ENCODE data around the gene MXI1. TPM values are rescaled to one million over a fixed set of nuclear protein-coding genes. Genes with fewer than 3 reads are reported as not detected.

The MXI1 gene
- total RNA-seq, 2 experiments from 2014 or later = 24.4 to 26.7 TPM

GRCh38 chr10:110218632-110219031, 11.2 kb downstream of the MXI1 start:
- no peak overlapping the region for H3K27ac Mint-ChIP-seq
- H3K4me3 Mint-ChIP-seq = no peak overlapping the region
- DNase-seq = no peak
- no peaks in the 10 kb centered on the region for H3K36me3 Mint-ChIP-seq
- peaks cover 35% of the 10 kb centered on the region for H3K4me1 Mint-ChIP-seq
- peaks cover 8% of the 10 kb centered on the region for H3K27me3 Mint-ChIP-seq
- H3K9me3 Mint-ChIP-seq = no peaks in the 10 kb centered on the region

- peaks cover 37% of the 10 kb centered on the region for H3K4me1 Mint-ChIP-seq
- H3K36me3 Mint-ChIP-seq = no peaks in the 10 kb centered on the region
- H3K9me3 Mint-ChIP-seq = no peaks in the 10 kb centered on the region
- H3K4me3 Mint-ChIP-seq = no peak overlapping the region
- H3K27ac Mint-ChIP-seq = no peak overlapping the region
- DNase-seq = no peak
- peaks cover 12% of the 10 kb centered on the region for H3K27me3 Mint-ChIP-seq
Observed at GRCh38 chr10:110219884-110220283, 12.5 kb downstream of the MXI1 start.

GRCh38 chr10:110220398-110220797, 13.0 kb downstream of the MXI1 start:
- Mint-ChIP-seq H3K27ac (no peak overlapping the region), H3K9me3 (no peaks in the 10 kb centered on the region), H3K4me1 (peaks cover 42% of the 10 kb centered on the region), H3K4me3 (no peak overlapping the region), H3K36me3 (no peaks in the 10 kb centered on the region), H3K27me3 (peaks cover 9% of the 10 kb centered on the region)
- no peak for DNase-seq

DNA sequence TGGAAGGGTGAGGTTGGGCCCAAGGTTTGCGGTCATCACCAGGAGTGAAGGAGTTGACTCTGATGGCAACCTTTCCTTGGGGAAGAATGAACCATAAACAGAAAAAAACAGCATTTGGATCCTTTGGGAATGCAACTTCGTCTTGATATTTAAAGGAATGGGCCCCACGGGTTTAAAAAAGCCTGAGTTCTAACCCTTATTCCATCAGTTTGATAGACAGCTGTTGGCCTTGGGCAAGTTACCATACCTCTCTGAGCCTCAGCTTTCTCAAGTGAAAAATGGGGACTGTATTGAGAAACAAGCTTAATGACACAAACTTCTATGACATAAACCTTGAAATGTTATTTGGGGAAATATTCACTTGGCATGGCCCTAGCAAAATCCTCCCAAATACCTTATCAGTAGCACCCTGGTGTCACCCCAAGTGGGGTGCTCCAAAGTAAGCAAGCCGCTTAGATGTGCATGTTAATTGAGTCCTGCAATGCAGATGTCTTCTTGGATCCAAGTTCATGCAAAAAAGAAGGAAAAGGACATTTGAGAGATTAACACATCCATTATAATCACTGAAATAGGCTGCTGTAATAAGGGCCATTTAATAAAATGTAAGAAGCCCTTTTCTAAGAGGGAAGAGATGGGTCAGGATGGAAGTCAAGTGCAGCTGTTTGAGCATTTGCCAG, 13.8 kb downstream of the MXI1 start:
- Mint-ChIP-seq H3K27ac (no peak overlapping the region), H3K4me3 (peak overlapping the region; percentile 73), H3K27me3 (peaks cover 4% of the 10 kb centered on the region), H3K36me3 (no peaks in the 10 kb centered on the region), H3K9me3 (no peaks in the 10 kb centered on the region), H3K4me1 (peaks cover 39% of the 10 kb centered on the region)
- DNase-seq = no peak

DNA sequence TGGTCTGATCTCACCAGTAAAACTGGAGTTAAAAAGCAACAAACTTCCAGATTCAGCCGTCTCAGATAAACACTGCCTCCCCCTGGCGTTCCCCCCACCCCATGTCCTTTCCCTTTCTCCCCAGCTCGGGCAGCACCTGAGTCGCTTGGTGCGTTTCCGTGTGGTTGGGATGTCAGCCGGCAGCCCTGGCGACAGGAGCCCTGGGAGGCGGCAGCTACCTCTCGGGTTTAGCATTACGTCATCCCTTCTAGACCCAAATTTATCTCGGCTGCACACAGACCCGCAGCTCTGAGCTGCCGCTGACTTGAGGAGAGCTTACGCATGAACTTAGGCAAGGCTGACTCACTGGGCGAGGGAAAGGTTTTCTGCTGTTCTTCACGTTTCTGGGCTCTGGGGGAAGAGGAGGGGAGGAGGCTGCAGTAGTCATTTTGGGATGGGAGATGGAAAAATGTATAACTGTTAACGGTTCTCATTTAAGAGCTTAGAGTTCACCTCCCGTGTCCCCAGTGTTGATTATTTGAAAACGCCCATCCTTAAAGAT, 14.4 kb downstream of the MXI1 start:
- H3K4me1 Mint-ChIP-seq = peaks cover 39% of the 10 kb centered on the region
- H3K27me3 Mint-ChIP-seq = peaks cover 4% of the 10 kb centered on the region
- H3K4me3 Mint-ChIP-seq = peak overlapping the region; percentile 73
- peak; percentile 80 for DNase-seq
- H3K9me3 Mint-ChIP-seq = no peaks in the 10 kb centered on the region
- H3K27ac Mint-ChIP-seq = peak overlapping the region; percentile 61
- no peaks in the 10 kb centered on the region for H3K36me3 Mint-ChIP-seq

GRCh38 chr10:110222641-110223297, 15.4 kb downstream of the MXI1 start:
- H3K27me3 Mint-ChIP-seq = peaks cover 4% of the 10 kb centered on the region
- H3K4me3 Mint-ChIP-seq = no peak overlapping the region
- no peak for DNase-seq
- H3K4me1 Mint-ChIP-seq = peaks cover 45% of the 10 kb centered on the region
- no peaks in the 10 kb centered on the region for H3K9me3 Mint-ChIP-seq
- H3K27ac Mint-ChIP-seq = peak overlapping the region; percentile 61
- peaks cover 3% of the 10 kb centered on the region for H3K36me3 Mint-ChIP-seq

DNA sequence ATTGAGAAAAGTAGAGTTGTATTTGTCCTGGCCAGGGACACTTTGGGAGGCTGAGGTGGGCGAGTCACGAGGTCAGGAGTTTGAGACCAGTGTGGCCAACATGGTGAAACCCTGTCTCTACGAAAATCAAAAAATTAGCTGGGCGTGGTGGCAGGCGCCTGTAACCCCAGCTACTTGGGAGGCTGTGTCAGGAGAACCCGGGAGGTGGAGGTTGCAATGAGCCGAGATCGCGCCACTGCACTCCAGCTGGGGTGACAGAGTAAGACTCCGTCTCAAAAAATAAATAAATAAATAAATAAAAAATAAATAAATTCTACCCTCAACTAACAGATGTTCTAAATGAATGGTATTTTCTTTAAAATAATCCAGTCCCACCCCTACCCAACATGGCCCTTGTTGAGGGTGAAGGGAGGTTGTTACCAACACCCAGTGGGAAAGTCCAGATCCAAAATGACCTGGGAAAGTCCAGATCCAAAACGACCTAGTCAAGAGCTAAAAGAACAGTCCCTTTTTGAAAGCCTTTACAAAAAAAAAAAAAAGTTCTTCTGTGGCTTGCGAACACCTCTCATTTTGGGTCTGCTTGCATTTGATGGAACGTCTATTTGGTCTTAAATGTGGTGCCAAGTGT, 16.0 kb downstream of the MXI1 start:
- Mint-ChIP-seq H3K4me1 (peaks cover 46% of the 10 kb centered on the region), H3K9me3 (no peaks in the 10 kb centered on the region), H3K4me3 (no peak overlapping the region), H3K27ac (peak overlapping the region; percentile 61), H3K27me3 (peaks cover 4% of the 10 kb centered on the region), H3K36me3 (peaks cover 7% of the 10 kb centered on the region)
- no peak for DNase-seq

DNA sequence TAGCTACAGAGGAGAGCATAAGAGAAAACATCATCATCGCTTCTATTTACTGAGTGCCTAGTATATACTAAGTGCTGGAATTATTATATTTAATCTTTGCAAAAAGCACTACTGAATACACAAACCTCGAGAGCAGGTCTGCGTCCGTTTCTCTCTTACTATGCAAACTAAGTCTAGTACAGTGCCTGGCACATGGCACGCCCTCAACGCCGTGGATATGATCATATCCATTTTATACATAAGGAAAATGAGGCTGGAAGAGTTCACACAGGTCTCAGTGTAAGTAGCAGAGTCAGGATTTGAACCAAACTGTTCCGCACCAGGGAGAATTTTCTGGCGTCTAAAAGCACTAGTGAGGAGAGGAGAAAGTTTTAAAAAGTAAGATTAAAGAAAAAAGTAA, 17.6 kb downstream of the MXI1 start:
- Mint-ChIP-seq H3K27me3 (peaks cover 4% of the 10 kb centered on the region), H3K36me3 (peaks cover 12% of the 10 kb centered on the region), H3K9me3 (no peaks in the 10 kb centered on the region), H3K4me1 (peaks cover 55% of the 10 kb centered on the region), H3K4me3 (peak overlapping the region; percentile 85), H3K27ac (no peak overlapping the region)
- DNase-seq = no peak

- Mint-ChIP-seq H3K4me3 (peak overlapping the region; percentile 85), H3K9me3 (no peaks in the 10 kb centered on the region), H3K27ac (peak overlapping the region; percentile 81), H3K4me1 (peaks cover 56% of the 10 kb centered on the region), H3K36me3 (peaks cover 14% of the 10 kb centered on the region), H3K27me3 (peaks cover 4% of the 10 kb centered on the region)
- DNase-seq = no peak
Observed at GRCh38 chr10:110225441-110225755, 18.0 kb downstream of the MXI1 start.

- H3K4me3 Mint-ChIP-seq = peak overlapping the region; percentile 93
- H3K36me3 Mint-ChIP-seq = peaks cover 14% of the 10 kb centered on the region
- peaks cover 53% of the 10 kb centered on the region for H3K4me1 Mint-ChIP-seq
- no peaks in the 10 kb centered on the region for H3K9me3 Mint-ChIP-seq
- peak overlapping the region; percentile 98 for H3K27ac Mint-ChIP-seq
- peak; percentile 87 for DNase-seq
- peaks cover 4% of the 10 kb centered on the region for H3K27me3 Mint-ChIP-seq
Observed at GRCh38 chr10:110225756-110226542, 18.5 kb downstream of the MXI1 start.

DNA sequence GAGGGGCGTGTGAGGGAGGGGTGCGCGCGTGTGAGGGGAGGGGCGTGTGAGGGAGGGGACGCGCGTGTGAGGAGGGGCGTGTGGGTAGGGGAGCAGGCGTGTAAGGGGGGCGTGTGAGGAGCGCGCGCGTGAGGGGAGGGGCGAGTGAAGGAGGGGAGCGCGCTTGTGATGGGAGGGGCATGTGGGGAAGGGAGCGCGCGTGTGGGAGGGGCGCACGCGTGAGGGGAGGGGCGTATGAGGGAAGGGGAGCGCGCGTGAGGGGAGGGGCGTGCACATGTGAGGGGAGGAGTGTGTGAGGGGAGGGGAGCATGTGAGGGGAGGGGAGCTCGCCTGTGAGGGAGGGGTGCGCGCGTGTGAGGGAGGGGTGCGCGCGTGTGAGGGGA, 19.1 kb downstream of the MXI1 start:
- peaks cover 48% of the 10 kb centered on the region for H3K4me1 Mint-ChIP-seq
- H3K36me3 Mint-ChIP-seq = peaks cover 14% of the 10 kb centered on the region
- H3K27ac Mint-ChIP-seq = peak overlapping the region; percentile 98
- H3K4me3 Mint-ChIP-seq = peak overlapping the region; percentile 93
- H3K9me3 Mint-ChIP-seq = no peaks in the 10 kb centered on the region
- DNase-seq = peak; percentile 80
- peaks cover 4% of the 10 kb centered on the region for H3K27me3 Mint-ChIP-seq

DNA sequence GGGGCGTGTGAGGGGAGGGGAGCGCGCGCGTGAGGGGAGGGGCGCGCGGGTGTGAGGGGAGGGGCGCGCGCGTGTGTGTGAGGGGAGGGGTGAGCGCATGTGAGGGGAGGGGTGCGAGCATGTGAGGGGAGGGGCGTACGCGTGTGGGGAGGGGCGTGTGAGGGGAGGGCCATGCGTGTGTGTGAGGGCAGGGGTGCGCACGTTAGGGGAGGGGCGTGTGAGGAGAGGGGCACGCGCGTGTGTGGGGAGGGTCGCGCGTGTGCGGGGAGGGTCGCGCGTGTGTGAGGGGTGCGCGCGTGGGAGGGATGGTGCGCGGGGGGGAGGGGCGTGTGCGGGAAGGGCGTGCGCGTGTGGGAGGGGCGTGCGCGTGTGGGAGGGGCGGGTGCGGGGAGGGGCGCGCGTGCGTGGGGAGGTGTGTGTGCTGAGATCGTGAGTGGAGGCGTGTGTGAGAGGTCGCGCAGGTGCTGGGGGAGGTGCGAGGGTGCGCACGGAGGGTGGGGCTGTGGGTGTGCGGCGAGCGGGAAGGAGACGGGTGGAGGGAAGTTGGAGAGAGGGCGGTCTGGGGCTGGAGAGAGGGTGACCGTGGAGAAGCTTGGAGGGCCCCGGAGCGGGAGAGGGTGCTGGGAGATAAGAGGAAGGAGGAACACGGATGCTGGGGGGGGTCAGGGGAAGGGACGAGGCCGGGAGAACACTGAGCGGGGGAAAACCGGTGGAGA, 19.7 kb downstream of the MXI1 start:
- Mint-ChIP-seq H3K27me3 (peaks cover 4% of the 10 kb centered on the region), H3K9me3 (no peaks in the 10 kb centered on the region), H3K4me3 (peak overlapping the region; percentile 93), H3K36me3 (peaks cover 14% of the 10 kb centered on the region), H3K27ac (peak overlapping the region; percentile 98), H3K4me1 (peaks cover 46% of the 10 kb centered on the region)
- peak; percentile 58 for DNase-seq

DNA sequence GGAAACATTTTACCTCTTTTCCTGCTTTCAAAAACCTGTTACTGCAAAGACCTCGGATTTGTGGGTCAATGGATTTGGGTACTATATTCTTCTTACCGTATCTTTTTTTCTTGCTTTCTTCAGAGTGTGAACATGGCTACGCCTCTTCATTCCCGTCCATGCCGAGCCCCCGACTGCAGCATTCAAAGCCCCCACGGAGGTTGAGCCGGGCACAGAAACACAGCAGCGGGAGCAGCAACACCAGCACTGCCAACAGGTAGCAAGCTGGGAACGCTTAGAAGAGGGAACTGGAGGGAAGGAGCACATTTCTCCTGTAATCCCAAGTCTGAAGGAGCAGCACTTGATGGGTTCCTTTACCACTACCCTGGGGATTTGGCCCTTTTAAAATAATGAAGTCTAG, 20.7 kb downstream of the MXI1 start:
- peaks cover 4% of the 10 kb centered on the region for H3K27me3 Mint-ChIP-seq
- H3K27ac Mint-ChIP-seq = no peak overlapping the region
- peak overlapping the region; percentile 93 for H3K4me3 Mint-ChIP-seq
- peaks cover 37% of the 10 kb centered on the region for H3K4me1 Mint-ChIP-seq
- H3K9me3 Mint-ChIP-seq = no peaks in the 10 kb centered on the region
- DNase-seq = no peak
- H3K36me3 Mint-ChIP-seq = peaks cover 14% of the 10 kb centered on the region

- Mint-ChIP-seq H3K9me3 (no peaks in the 10 kb centered on the region), H3K4me3 (no peak overlapping the region), H3K36me3 (peaks cover 14% of the 10 kb centered on the region), H3K27me3 (no peaks in the 10 kb centered on the region), H3K27ac (no peak overlapping the region), H3K4me1 (peaks cover 30% of the 10 kb centered on the region)
- DNase-seq = no peak
Observed at GRCh38 chr10:110229155-110229554, 21.8 kb downstream of the MXI1 start.
